HL-60 (cell line): ENCODE results near the gene OSBPL2.

Source experiments
- DNase-seq, 2 experiments: peaks; one replicate each; pipeline ENCODE4 v3.0.0-alpha.2; 2010 to 2020; ENCODE audit warnings: low read depth in 1 of 2, low spot score in 1 of 2
- H3K27ac ChIP-seq: fragments of 250-450 bp; sonication (Bioruptor Pico); replicated peaks from 2 replicates; pipeline ENCODE4 v1.5.1; 2020; ENCODE audit warnings: mild to moderate bottlenecking, moderate library complexity
- H3K27me3 ChIP-seq: fragments of 250-450 bp; sonication (Bioruptor Pico); 2 replicates; pipeline ENCODE4 v1.5.1; 2021; ENCODE audit warnings: mild to moderate bottlenecking, moderate library complexity; ENCODE audit not compliant: insufficient read depth, poor library complexity, severe bottlenecking
- H3K4me3 ChIP-seq: replicated peaks from 2 replicates; pipeline ENCODE4 v1.5.1; 2011; ENCODE audit warnings: mild to moderate bottlenecking, control low read depth, low read length; ENCODE audit not compliant: insufficient read depth
- GABPA ChIP-seq: IDR thresholded peaks from 2 replicates; pipeline ENCODE4 v1.6.1; 2012; ENCODE audit warnings: low read depth
- POLR2AphosphoS5 ChIP-seq: IDR thresholded peaks from 2 replicates; pipeline ENCODE4 v1.6.1; 2012; ENCODE audit warnings: low read depth
- SPI1 ChIP-seq: IDR thresholded peaks from 2 replicates; pipeline ENCODE4 v1.6.1; 2012; ENCODE audit warnings: low read depth, mild to moderate bottlenecking, borderline replicate concordance
- TF ChIP-seq, protein P1 (sequence below): IDR thresholded peaks from one replicate; pipeline ENCODE4 v1.5.1; 2011; ENCODE audit warnings: low read length, control low read depth, inconsistent platforms; ENCODE audit not compliant: insufficient read depth
- TF ChIP-seq, protein P2 (sequence below): IDR thresholded peaks from 2 replicates; pipeline ENCODE4 v1.6.1; 2012; ENCODE audit warnings: low read depth; ENCODE audit not compliant: insufficient replicate concordance

Gene OSBPL2

DNA sequence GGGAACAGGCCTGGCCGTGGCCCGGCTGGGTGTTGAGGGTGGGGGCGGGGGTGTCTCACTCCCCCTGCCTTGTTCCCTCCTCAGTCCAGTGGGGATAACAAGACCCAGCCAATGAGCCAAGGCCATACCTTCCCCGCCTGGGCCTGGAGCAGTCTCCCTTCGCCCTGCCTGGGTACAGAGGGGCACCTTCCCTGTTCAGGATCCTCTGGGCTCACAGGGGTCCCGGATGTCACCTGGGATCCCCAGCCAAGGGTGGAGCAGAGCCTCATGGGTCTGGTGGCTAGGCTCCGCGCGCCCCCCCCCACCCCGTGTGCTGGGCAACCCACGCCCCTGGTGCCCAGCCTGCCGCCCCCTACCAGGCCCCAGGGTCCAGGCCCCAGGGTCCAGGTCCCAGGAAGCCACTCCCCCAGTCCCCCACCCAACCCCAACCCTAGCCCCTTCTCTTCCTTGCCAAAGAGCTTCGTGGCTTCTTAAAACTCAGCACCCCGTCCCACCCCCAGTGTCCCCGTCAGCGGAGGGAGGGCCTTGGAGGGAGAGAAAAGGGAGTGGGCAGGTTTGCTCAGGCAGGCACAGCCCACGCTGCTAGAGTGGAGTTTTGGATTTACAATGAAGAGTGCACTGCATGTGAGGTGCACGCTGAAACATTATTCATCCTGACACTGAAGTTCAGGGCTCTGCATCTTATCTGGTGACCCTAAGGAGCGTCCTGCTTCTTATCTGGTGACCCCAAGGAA is 30.1 kb upstream of the OSBPL2 start:
- H3K27ac ChIP-seq, result no peak overlapping the region
- peaks cover 21% of the 10 kb centered on the region for H3K27me3 ChIP-seq
- TF ChIP-seq, protein P1, sequence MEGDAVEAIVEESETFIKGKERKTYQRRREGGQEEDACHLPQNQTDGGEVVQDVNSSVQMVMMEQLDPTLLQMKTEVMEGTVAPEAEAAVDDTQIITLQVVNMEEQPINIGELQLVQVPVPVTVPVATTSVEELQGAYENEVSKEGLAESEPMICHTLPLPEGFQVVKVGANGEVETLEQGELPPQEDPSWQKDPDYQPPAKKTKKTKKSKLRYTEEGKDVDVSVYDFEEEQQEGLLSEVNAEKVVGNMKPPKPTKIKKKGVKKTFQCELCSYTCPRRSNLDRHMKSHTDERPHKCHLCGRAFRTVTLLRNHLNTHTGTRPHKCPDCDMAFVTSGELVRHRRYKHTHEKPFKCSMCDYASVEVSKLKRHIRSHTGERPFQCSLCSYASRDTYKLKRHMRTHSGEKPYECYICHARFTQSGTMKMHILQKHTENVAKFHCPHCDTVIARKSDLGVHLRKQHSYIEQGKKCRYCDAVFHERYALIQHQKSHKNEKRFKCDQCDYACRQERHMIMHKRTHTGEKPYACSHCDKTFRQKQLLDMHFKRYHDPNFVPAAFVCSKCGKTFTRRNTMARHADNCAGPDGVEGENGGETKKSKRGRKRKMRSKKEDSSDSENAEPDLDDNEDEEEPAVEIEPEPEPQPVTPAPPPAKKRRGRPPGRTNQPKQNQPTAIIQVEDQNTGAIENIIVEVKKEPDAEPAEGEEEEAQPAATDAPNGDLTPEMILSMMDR, result no peak
- H3K4me3 ChIP-seq, result no peak overlapping the region
- DNase-seq, result no peak

DNA sequence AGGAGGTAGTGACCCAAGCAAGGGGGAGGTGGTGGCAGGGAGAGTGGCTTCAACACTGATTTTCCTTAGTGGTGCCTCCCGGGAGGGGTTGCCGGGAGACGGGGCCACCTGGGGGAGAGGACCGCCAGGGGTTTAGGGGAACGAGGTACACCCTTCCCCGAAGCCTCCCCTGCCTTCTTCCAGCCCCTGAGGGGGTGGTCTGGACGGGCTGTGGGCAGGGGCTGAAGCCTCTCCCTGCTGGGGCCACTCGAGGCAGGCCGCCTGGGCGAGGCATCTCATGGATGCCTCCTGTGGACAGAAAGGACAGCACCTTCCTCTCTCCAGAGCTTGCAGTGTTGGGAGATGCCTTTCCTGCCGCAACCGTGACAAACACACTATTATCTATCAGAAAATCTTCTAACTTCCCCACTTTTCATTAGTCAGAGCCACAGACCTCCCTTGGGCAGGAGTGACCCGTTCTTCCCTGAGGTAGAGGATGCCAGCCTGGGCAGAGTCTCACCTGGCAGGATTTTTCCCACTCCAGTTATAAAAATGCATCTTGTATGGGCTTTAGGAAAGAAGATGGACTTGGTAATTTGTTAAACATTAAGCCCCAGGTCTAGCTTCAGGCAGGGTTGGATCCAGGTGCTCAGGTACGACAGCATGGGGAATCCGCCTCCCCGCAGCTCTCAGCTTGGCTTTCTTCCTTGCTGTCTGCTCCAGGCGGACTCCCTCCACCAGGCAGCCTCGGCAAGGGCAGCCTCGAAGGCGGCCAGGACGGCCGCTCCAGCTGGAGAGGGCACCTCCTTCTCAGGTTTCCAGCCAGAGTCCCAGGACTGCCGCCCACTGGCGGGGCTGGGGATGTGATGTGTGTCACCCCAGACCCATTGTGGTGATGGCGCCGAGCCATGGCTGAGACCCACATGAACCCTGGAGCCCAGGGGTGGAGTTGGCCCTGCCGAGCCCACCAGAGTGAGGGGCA is 29.2 kb upstream of the OSBPL2 start:
- no peak overlapping the region for H3K27ac ChIP-seq
- TF ChIP-seq GABPA (no peak), POLR2AphosphoS5 (no peak), SPI1 (no peak)
- TF ChIP-seq, protein P2, sequence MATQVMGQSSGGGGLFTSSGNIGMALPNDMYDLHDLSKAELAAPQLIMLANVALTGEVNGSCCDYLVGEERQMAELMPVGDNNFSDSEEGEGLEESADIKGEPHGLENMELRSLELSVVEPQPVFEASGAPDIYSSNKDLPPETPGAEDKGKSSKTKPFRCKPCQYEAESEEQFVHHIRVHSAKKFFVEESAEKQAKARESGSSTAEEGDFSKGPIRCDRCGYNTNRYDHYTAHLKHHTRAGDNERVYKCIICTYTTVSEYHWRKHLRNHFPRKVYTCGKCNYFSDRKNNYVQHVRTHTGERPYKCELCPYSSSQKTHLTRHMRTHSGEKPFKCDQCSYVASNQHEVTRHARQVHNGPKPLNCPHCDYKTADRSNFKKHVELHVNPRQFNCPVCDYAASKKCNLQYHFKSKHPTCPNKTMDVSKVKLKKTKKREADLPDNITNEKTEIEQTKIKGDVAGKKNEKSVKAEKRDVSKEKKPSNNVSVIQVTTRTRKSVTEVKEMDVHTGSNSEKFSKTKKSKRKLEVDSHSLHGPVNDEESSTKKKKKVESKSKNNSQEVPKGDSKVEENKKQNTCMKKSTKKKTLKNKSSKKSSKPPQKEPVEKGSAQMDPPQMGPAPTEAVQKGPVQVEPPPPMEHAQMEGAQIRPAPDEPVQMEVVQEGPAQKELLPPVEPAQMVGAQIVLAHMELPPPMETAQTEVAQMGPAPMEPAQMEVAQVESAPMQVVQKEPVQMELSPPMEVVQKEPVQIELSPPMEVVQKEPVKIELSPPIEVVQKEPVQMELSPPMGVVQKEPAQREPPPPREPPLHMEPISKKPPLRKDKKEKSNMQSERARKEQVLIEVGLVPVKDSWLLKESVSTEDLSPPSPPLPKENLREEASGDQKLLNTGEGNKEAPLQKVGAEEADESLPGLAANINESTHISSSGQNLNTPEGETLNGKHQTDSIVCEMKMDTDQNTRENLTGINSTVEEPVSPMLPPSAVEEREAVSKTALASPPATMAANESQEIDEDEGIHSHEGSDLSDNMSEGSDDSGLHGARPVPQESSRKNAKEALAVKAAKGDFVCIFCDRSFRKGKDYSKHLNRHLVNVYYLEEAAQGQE, result no peak
- TF ChIP-seq, protein P1, result no peak
- DNase-seq, result no peak
- H3K27me3 ChIP-seq, result peaks cover 21% of the 10 kb centered on the region
- no peak overlapping the region for H3K4me3 ChIP-seq

DNA sequence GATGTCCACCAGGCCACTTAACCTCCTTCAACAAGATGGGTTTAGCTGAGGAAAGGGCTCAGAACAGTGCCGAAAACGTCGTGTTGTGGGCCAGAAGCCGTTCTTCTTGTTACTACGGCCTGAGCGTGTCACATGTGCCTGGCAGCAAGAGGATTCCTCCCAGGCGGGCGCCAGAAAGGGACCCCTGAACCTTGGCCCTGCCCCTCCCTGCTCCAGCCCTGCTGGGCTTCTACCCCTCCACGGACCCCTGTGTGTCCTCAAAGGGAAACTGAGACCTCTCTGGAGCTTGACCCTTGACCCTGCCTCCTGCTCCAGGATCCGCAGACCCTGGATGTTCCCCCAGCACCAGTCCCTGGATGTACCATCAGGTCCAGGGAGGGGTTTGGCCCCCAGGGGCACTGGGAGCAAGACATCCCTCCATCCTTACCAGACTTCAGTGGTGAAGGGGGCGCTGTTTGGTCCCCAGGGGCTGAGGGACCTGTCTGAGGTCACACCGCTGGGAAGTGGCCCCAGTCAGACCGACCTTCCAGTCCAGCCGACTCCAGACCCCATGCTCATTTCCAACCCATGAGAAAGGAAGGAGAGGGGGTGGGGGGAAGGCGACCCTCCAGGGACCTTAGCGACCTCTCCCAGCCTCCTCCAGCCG is 28.3 kb upstream of the OSBPL2 start:
- Histone ChIP-seq H3K27ac (no peak overlapping the region), H3K4me3 (no peak overlapping the region), H3K27me3 (peaks cover 24% of the 10 kb centered on the region)
- TF ChIP-seq GABPA, result no peak
- DNase-seq, result no peak

DNA sequence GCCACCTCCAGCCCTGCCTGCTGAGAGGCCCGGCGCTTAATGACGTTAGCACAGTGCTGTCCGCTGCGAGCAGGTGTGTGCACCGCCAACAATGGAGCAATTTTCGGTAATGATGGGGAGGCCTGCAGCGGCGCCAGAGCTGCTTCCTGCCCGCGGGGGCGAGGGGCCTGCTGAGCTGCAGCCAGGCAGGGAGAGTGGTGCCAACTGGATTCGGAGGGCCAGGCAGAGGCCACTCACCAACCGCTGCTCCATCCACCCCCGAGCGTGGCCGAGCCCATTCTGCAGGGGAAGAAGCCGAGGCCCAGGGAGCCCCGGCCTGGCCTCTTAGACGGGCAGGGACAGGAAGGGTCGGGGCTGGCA is 27.8 kb upstream of the OSBPL2 start:
- Histone ChIP-seq H3K27me3 (peaks cover 29% of the 10 kb centered on the region), H3K27ac (no peak overlapping the region), H3K4me3 (no peak overlapping the region)
- TF ChIP-seq, protein P1, result no peak
- TF ChIP-seq SPI1 (no peak), GABPA (no peak), POLR2AphosphoS5 (no peak)
- TF ChIP-seq, protein P2, result no peak
- no peak for DNase-seq
